ENCODE measurements around the gene TRIB2.

- TF ChIP-seq JUND (IDR thresholded peaks at IDR 0.05) (no peak), FOXM1 (IDR thresholded peaks at IDR 0.05; ENCODE audit: low read depth) (no peak), TAF1 (IDR thresholded peaks at IDR 0.05; ENCODE audit: borderline replicate concordance, low read depth, low read length) (no peak), NRF1 (IDR thresholded peaks at IDR 0.05; ENCODE audit: low read depth, low read length) (no peak), PBX3 (IDR thresholded peaks at IDR 0.05) (no peak)
Measured at GRCh38 chr2:12718015-12718671, 1.4 kb downstream of the TRIB2 start.
